GM18511 (cell line): Measurements from ENCODE around the gene GSS.
"Not testable (repeated sequence)": the region's sequence is repeated elsewhere in the genome, so short reads cannot be mapped to it uniquely, and the experiment has no call there.

Experiments
- ATAC-seq: cut with Tn5 transposase; IDR thresholded peaks from one replicate; pipeline ENCODE4 v1.9.1; 2021; ENCODE audit warnings: mild to moderate bottlenecking, moderate library complexity; ENCODE audit not compliant: unreplicated experiment

GSS gene

GRCh38 chr20:34915131-34915530 lies 40.5 kb downstream of the GSS start:
- ATAC-seq = no peak

GRCh38 chr20:34907616-34908469 lies 47.8 kb downstream of the GSS start:
- ATAC-seq = no peak

GRCh38 chr20:34904202-34904621 lies 51.4 kb downstream of the GSS start:
- ATAC-seq = no peak

GRCh38 chr20:34898731-34899130 lies 56.9 kb downstream of the GSS start:
- ATAC-seq = not testable (repeated sequence)

- not testable (repeated sequence) for ATAC-seq
Observed at GRCh38 chr20:34898129-34898528, 57.5 kb downstream of the GSS start.

- no peak for ATAC-seq
Observed at GRCh38 chr20:34896086-34896621, 59.5 kb downstream of the GSS start.

- no peak for ATAC-seq
Observed at GRCh38 chr20:34895465-34895864, 60.1 kb downstream of the GSS start.

GRCh38 chr20:34894723-34895122 lies 60.9 kb downstream of the GSS start:
- no peak for ATAC-seq

- no peak for ATAC-seq
Observed at GRCh38 chr20:34892671-34893070, 62.9 kb downstream of the GSS start.

- no peak for ATAC-seq
Observed at GRCh38 chr20:34891166-34892062, 64.2 kb downstream of the GSS start.

- no peak for ATAC-seq
Observed at GRCh38 chr20:34888468-34888867, 67.1 kb downstream of the GSS start.

GRCh38 chr20:34887023-34887422 lies 68.6 kb downstream of the GSS start:
- ATAC-seq = no peak

- ATAC-seq = no peak
Observed at GRCh38 chr20:34886122-34886521, 69.5 kb downstream of the GSS start.

- ATAC-seq = no peak
Observed at GRCh38 chr20:34884260-34884659, 71.3 kb downstream of the GSS start.

GRCh38 chr20:34883809-34884208 lies 71.8 kb downstream of the GSS start:
- no peak for ATAC-seq

GRCh38 chr20:34883087-34883688 lies 72.4 kb downstream of the GSS start:
- no peak for ATAC-seq

- ATAC-seq = no peak
Observed at GRCh38 chr20:34881689-34882088, 73.9 kb downstream of the GSS start.

GRCh38 chr20:34880971-34881370 lies 74.6 kb downstream of the GSS start:
- ATAC-seq = not testable (repeated sequence)

- no peak for ATAC-seq
Observed at GRCh38 chr20:34880215-34880850, 75.3 kb downstream of the GSS start.
